Stimulated activated CD8-positive, alpha-beta memory T cell treated with anti-CD3 and anti-CD28 coated beads, Interleukin-12 subunit alpha, Interleukin-12 subunit beta, amount 100 ng/mL, for 1 hour (primary cell): ENCODE results near the gene CAST.
A peak's percentile ranks its signal among the peaks of the same experiment; 100 is the strongest.
"Not testable (repeated sequence)": the region's sequence is repeated elsewhere in the genome, so short reads cannot be mapped to it uniquely, and the experiment has no call there.

Experiments
- DNase-seq: peaks from one replicate; pipeline ENCODE4 v3.0.0-alpha.2; 2020; ENCODE audit warnings: low read depth

CAST gene

DNA sequence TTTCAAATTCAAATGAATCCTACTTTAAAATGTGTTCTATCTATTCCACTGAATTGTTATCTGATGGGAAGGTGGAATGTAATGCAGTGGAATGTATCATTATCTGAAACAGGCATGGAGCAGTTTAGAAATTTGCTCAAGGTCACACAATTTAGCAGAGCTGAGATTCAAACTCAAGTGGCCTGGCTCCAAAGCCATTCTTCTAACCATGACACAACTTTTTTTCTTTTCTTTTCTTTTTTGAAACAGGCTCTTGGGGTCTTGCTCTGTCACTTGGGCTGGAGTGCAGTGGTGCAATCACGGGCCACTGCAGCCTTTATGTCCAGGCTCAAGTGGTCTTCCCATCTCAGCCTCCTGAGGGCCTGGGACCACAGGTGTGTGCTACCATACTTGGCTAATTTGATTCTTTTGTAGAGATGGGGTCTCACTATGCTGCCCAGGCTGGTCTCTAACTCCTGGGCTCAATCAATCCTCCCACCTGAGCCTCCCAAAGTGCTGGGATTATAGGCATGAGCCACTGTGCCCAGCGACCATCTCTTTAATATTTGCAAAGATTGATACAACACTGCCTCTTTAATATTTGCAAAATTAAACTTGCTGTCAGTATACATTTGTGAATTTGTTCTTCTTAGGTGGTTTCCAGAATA, 50.0 kb downstream of the CAST start:
- no peak for DNase-seq

DNA sequence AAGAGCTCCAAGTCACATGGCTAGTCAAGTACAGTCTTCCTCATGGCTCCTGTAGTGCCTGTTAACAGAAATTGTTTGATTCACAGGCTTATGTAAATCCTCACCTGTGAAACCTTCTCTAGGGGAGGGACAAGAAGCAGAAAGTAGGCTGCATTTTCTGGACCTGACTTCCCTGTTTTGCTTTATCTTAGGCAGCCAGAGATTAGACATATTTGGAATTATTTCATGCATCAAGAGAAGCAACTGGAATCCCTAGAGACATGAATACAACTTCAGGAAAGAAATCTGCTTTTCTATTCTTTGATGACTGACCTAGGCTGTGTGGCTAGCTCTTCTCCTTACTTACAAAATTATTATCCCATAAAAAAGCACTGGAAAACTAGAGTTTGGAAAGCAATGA, 52.3 kb downstream of the CAST start:
- no peak for DNase-seq

DNA sequence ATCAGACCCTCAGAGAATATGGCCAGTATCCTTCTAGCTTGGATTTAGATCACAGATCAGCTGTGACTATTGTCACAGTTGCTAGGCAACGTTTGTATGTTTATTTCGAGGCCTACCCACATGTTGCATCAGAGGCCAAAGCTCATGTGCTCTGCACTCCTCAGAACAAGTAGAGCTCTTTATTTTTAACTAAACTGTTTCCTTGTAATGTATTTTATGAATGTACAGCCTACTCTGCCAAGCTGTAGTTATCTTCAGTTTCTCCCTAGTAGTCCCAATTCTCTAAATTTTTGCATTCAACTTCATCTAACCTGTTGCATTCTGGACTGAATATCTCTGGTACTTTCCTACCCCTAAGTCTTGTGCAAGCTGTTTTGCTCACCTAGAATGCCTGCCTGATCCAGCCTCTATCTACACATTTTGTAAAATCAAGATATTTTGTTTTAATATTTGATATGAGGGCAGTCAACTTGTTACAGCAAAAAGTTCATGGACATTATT, 52.8 kb downstream of the CAST start:
- DNase-seq: peak; percentile 15

DNA sequence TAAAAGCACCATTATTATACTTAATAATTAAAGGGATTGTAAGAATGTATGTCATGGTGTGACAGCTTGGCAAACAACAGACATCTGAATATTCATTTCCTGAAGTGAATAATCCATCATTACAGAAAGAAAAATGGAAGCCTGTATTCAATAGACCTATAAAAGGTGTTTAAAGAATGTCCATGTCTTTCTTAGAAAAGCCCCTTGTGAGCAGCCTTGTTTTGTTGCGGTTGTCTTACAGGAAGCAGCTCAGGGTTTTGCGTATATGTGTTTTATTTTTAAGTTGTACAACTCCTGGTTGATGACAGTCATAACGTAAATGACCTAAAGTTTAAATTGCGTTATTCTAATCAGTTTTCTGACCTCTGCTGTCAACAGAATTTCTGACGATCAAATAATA, 53.8 kb downstream of the CAST start:
- DNase-seq: no peak

DNA sequence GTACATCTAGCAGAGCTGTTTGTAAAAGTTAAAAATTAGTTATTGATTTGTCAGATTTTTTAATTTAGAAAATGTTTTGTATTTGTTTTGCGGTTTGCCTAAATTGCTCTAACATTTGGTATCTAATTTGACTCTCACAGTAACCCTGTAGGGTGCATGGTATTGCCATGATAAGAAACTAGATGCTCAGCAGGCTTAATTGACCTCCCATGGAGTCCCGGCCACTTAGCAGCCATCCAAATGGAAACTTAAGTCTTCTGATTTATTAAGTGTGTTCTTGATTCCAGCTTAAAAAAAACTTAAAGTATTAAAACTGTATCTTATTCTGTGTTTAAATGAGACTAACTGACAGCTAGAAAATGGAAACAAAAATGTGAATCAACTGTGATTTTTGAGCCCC, 54.5 kb downstream of the CAST start:
- no peak for DNase-seq

DNA sequence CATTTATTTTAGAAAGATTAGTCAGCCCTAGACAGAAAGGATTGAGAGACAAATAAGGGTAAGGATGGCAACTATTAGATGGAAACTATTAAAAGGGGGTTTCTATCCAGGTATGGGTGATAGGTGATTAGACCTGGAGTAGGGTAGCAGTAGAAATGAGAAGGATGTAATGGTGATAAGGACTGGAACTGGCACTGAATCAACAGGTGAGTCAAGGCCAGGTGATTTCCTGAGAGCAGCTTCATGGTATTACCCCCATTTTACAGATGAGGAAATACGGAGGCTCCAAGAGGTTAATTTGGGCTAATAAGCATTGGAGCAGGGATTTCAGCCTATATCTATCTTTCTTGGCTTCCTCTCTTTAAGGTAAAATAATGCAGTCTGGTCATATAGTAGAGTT, 55.7 kb downstream of the CAST start:
- DNase-seq: no peak

DNA sequence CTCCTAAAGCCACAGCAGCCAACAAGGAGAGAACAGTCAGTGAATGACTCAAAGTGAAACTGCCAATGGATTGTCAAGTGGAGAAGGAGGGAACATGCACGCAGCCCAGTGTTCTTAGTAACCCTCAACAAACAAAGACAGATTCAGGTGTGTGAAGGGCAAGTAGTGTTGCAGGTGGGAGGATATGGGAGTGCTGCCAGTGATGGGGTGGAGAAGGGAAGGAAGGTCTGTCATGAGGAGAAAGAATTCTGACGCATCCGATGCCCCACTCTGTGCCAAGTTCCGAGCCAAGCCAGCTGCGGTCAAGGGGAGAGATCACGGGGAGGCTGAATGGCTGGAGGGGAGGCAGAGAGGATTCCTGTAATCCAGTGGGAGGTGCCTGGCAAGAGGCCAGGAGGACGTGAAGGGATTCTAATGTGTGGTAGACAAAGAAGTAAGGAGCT, 56.5 kb downstream of the CAST start:
- no peak for DNase-seq

DNA sequence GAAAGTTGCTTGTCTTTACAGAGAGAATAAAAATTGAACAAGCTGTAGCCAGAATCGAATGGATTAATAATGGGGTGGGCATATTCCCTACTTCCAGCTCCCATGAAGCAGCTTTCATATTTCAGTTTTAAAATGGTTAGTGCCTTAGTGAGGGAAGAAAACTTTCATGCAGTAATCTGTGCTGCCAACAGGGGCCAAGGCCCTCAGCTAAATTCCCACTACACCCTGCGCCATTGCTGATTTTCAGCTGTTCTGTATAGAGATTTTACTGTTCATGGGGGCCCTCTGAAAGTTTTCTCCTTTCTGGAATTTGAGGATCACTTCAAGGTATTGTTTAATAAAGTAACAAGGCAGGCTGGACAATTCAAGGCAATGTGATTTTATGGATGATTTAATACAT, 58.2 kb downstream of the CAST start:
- no peak for DNase-seq

DNA sequence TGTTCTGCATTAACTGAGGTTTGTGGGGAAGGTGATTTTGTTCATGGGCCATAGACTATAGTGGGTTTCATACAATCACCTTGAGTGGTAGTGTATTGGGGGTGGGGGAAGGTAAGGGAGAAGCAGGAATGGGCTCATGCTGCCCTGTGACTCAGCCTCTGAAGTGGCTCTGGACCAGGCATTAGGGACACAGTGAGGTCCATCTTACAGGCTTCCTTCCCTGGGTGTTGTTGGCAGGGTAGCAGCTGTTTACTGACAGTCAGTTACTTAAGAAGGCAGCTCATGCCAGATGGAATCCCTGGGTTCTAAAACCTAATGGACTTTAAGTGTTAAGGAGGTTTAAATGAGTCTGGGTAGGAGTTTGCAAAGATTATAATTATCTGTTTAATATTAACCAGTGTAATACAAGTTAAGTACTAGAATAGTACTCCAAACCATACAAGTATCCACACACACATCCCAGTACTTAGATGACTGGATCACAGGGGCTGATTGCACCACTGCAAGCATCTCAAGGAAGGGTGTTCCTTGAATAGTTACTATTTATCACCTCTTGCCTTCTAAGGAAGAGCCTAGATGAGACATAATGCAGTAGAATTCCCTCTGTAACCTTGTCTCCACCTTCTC, 59.3 kb downstream of the CAST start:
- DNase-seq: no peak

DNA sequence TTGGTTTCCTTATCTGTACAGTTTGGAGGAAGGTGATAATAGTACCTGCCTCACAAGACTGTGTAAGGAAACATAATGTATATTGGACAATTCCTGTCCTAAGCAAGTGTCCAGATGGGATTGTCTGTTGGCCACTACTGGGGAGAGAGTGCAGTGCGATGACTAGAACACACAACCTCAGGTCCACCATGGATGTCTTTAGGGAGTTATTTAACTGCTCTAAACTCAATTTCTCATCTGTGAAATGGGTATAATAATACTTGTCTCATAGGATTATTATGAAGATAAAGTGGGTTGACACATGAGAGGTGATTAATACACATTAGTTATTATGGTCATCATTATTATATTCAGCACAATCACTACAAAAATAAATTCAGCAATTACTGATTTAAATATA, 63.1 kb downstream of the CAST start:
- no peak for DNase-seq

DNA sequence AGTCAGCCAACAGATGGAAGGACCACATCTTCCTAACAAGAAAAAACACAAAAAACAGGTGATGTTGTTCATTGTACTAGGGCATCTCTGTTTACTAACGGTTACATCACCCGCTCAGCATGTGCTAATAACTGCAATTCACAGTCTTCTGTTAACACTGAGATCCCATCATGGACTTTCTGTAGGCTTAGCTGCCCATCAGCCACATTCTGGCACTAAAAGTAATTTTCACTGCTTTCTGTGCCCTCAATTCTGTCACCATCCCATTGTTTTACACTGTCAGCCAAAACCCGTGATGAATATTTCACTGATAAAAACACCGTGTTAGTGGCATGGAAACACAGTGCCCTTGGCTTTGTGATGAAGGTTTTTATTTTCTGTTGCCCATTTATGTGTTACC, 64.6 kb downstream of the CAST start:
- no peak for DNase-seq

DNA sequence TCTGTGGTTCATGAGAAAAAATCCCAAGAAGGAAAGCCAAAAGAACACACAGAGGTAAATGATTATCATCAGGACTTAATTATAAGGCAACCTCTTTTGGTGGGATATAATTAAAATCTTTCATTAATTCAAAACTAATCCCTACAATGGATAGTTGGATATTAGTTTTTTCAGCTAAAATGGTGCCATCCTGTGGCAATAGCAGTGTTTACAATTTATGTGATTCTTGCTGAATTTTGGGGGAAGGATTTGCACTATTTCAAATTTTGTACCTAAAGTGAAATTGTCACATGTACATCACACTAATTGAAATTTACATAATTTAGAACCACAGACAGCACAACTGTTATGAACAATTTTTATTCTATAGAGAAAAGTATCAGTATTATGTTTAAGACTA, 67.0 kb downstream of the CAST start:
- DNase-seq: no peak

DNA sequence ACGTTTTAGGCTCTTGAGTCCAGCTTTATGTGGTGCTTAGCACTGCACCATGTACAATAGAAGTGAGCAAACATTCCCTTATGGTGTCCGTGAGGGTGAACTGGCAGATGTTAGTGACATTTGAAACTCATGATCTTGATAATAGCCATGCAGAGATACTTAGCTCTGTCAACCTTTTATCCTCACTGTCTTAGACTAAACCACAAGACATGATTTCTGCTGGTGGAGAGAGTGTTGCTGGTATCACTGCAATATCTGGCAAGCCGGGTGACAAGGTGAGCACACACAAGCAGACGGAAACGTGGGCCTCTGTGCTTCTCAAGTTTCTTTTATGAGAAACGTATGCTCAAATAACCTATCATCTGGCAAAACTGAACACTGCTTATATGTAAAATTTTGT, 68.4 kb downstream of the CAST start:
- DNase-seq: no peak

DNA sequence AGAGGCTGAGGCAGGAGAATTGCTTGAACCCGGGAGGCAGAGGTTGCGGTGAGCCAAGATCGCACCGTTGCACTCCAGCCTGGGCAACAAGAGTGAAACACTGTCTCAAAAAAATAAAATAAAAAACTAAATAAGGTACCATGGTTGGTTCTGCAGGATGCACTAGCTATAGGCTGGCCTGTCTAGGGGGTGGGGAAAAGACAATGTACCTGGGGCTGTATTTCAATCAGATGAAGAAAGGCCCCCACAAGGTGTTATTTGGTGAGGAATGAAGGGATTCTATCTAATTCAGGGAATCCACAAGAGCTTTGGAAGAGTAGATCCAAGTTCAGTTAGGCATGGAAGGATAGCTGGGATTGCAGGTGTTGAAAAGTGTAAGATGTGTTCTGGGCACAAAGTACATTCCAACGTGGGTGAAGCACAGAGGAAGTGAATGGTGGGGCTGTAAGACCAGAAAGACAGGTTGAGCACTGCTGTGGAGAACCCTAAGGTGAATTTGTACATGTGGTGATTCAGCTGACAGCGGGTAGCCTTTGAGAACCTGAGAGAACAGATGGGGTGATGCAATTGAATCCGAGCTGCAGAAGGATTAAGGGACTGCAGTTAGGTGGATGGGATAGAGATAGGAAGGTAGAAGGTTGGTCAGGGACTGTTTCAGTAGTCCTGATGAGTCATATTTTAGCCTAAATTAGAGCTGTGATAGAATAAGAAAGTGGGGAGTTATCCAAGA, 71.8 kb downstream of the CAST start:
- DNase-seq: no peak

DNA sequence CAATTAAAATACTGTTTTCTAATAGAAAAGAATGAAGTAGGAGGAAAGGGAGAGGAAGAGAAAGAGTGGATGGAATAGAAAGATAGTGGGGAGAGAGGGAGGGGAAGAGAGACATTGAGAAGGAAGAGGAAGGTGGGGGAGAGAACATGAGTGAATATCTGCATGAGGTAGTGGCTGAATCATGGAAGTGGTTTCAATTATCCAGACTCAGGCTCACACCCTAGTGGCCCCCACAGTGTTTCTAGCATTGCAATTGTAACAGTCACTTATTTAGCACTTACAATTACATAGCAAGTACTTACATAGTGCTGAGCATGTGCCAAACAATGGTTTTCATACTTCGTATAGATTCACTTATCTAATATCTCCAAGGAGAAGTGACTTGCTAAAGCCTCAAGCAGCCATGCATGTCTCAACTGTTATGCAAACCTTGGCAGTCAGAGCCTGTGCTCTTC, 72.7 kb downstream of the CAST start:
- no peak for DNase-seq

DNA sequence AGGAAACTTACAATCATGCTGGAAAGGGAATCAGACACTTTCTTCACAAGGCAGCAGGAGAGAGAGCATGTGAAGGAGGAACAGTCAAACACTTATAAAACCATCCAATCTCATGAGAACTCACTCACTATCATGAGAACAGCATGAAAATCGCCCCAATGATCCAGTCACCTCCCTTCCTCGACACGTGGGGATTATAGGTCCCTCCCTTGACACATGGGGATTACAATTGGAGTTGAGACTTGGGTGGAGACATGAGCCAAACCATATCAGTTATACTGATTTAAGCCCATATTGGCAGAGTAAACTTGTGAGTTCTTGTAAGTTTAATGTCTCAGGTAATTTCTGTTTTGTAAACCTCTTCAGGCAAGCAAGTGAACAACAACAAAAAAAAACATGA, 74.8 kb downstream of the CAST start:
- no peak for DNase-seq

DNA sequence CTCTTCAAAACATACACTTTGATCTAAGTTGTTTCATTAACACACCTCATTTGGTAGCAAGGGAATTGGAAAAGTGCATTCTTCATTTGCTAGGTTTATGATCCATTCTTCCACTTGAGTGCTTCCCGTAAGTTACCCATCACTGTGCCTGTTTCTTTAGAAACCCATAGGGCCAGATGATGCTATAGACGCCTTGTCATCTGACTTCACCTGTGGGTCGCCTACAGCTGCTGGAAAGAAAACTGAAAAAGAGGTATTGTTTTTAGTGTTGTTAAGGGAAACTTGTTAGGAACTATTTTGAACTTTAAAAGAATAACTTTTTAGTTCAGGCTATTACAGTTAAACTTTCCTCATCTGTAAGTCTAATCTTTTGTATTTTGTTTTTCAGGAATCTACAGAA, 78.9 kb downstream of the CAST start:
- DNase-seq: no peak

DNA sequence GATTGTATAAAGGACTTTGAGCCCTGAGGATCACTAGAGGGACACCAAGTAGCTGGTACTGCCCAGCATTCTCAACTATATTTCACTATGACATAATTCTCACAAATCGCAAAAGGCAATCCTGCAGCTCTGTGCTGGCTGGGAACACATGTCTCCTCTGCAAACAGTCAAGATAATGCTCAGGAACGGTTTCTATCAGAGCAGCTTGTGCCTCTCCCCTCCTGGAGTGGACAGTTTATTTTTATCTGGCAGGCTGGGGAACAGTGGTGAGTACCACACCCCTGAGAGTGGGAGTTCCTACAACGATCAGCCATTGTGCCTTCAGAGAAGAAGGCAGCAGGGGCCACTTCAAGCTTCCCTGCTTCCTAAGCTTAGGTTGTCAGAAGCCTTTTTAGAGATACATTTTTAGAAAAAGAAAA, 79.7 kb downstream of the CAST start:
- no peak for DNase-seq

DNA sequence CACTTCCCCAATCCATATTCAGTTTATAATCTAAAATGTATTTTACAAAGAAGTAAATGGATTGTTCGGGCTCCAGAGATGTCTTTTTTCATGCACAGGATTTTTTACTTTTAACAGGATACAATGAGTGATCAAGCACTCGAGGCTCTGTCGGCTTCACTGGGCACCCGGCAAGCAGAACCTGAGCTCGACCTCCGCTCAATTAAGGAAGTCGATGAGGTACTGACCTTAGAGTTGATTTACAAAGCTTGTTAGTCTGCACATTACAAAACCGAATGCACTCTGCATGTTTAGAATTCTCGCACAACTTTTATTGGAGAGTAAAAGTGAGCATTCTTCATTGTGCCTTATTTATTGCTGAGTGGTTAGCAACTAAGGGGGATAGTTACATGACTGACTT, 80.4 kb downstream of the CAST start:
- no peak for DNase-seq

DNA sequence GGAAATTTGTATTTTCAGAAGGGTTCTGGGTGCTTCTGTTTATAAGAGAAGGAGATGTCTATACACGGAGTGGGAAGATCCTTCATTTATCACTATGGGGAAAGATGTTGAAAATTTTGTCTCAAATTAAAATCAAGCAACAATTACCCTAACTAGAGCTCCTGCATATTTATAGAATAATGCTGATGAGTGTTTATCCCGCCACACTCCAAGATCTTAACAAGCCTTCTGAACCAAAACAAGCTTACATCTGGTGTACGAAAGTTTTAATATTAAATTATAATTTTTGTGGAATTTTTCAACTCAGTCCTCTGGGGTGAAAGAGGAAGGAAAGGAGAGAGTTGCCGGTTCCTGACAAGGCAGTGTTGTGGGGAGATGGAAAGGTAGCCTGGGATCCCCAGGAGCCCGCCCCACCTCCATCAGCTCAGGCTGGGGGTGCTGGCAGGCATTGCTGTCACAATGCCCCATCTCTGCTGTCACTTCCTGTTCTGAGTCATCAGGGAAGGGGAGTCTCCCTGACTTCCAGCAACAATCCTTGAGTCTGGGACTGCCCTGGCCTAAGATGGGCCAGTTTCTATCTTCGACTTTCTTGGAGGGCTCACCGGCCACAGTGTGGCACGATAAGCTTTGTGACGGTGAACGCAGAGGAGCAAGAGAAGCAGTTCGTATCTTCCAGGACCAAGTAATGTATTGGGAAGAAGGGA, 81.0 kb downstream of the CAST start:
- DNase-seq: no peak

DNA sequence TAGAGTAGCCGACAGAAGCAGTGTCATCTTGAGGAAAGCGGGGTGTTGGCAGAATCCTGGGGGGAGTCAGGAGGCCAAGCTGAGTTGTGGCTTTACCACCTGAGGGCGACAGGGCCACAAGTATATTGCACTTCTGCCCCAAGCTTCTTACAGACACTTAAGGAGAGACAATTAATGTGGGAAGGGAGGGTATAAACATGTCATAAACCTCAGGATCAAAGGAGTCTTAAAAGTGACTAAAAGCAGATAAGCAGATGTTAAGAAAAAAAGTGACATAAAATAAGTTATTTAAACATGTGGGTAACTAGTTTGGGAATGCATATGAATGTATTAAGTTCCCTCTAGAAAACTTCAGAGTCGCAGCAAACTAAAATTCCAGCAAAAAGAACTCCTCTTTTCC, 81.6 kb downstream of the CAST start:
- no peak for DNase-seq

DNA sequence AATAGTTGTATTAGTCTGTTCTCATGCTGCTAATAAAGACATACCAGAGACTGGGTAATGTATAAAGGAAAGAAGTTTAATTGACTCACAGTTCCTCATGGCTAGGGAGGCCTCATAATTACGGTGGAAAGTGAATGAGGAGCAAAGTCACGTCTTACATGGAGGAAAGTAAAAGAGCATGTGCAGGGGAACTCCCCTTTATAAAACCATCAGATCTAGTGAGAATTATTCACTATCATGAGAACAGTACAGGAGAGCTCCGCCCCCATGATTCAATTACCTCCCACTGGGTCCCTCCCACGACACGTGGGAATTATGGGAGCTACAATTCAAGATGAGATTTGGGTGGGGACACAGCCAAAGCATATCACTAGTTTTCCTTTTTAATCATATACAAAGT, 82.0 kb downstream of the CAST start:
- not testable (repeated sequence) for DNase-seq

DNA sequence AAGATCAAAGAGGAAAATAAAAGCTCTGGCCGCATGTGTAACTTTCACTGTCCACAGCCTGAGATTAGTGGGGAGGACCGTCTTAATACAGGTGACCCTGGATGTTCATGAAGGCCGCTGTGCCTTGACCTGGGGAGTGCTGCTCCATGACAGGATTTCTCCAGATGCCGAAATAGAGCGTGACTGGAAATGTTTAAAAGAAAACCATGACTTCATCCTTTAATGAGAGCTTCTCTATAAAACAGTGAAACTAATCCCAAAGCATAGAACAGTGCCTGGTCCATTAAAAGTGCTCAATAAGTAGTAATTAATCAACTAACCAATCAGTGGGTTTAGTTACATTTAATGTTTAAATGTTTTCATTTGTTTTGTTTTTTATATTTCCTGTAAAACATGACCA, 82.8 kb downstream of the CAST start:
- no peak for DNase-seq
